BJ (cell line): ENCODE results near the gene CNTNAP4. TPM values are rescaled to one million over a fixed set of nuclear protein-coding genes. Genes with fewer than 3 reads are reported as not detected.

Experiments used
- CTCF ChIA-PET: fragments of 350-600 bp; formaldehyde crosslinking; extraction: SDS; loops from one replicate; lab custom pipeline; 2021; ENCODE audit warnings: antibody characterized with exemption, inconsistent platforms; lab: Yijun Ruan, JAX
- POLR2A ChIA-PET: fragments of 300-600 bp; sonication (Branson Sonifier 250); formaldehyde crosslinking; extraction: SDS; loops from one replicate; lab custom pipeline; 2021; ENCODE audit warnings: antibody characterized with exemption; lab: Charles Lee
- DNase-seq: peaks from one replicate; pipeline ENCODE4 v3.0.0-alpha.2; 2011; ENCODE audit warnings: low read depth
- H3K27me3 ChIP-seq: 2 replicates; pipeline ENCODE4 v1.6.0; 2011; ENCODE audit warnings: low read length; ENCODE audit not compliant: control insufficient read depth, insufficient read depth
- H3K36me3 ChIP-seq: 2 replicates; pipeline ENCODE4 v1.5.1; 2011; ENCODE audit warnings: low read length; ENCODE audit not compliant: control insufficient read depth, insufficient read depth
- H3K4me3 ChIP-seq: 2 replicates; pipeline ENCODE4 v1.5.1; 2011; ENCODE audit warnings: low read depth, mild to moderate bottlenecking, control low read depth, low read length
- polyA plus RNA-seq: library from polyadenylated mRNA; depleted of rRNA; stranded (reverse); fragments of >200 nt; gene quantifications from 2 replicates; pipeline ENCODE4 v1.2.3, GENCODE V29; 2011
- TF ChIP-seq, protein P1 (sequence below): IDR thresholded peaks from 2 replicates; pipeline ENCODE4 v1.5.1; 2011; ENCODE audit warnings: low read depth, mild to moderate bottlenecking, control low read depth, inconsistent platforms, low read length, moderate library complexity; ENCODE audit not compliant: insufficient read depth

CNTNAP4 gene
- polyA plus RNA-seq, 1 experiment, result not detected

DNA sequence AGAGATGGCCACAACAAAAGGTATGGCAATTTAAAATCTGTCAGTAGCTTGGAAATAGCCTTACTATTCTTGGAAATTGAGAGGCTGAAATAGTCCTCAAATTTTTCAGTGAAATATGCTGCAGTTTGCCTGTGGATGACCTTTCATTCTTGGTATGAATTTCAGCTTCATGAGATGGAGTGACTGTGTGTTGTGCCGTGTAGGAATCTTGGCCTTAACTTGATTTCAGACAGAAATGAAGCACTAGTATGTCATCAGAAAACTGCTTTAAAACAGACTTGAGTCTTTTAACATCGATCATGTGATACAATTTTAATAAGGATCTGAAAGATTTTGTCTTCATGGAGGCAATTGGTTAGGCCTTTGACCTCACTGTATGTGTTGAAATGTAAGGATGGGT is 247.2 kb downstream of the CNTNAP4 start:
- H3K27me3 ChIP-seq, result no peaks in the 10 kb centered on the region
- H3K36me3 ChIP-seq, result no peaks in the 10 kb centered on the region
- ChIA-PET POLR2A (no interaction called here), CTCF (no interaction called here)
- H3K4me3 ChIP-seq, result no peak overlapping the region
- TF ChIP-seq, protein P1, sequence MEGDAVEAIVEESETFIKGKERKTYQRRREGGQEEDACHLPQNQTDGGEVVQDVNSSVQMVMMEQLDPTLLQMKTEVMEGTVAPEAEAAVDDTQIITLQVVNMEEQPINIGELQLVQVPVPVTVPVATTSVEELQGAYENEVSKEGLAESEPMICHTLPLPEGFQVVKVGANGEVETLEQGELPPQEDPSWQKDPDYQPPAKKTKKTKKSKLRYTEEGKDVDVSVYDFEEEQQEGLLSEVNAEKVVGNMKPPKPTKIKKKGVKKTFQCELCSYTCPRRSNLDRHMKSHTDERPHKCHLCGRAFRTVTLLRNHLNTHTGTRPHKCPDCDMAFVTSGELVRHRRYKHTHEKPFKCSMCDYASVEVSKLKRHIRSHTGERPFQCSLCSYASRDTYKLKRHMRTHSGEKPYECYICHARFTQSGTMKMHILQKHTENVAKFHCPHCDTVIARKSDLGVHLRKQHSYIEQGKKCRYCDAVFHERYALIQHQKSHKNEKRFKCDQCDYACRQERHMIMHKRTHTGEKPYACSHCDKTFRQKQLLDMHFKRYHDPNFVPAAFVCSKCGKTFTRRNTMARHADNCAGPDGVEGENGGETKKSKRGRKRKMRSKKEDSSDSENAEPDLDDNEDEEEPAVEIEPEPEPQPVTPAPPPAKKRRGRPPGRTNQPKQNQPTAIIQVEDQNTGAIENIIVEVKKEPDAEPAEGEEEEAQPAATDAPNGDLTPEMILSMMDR, result no peak
- DNase-seq, result no peak

DNA sequence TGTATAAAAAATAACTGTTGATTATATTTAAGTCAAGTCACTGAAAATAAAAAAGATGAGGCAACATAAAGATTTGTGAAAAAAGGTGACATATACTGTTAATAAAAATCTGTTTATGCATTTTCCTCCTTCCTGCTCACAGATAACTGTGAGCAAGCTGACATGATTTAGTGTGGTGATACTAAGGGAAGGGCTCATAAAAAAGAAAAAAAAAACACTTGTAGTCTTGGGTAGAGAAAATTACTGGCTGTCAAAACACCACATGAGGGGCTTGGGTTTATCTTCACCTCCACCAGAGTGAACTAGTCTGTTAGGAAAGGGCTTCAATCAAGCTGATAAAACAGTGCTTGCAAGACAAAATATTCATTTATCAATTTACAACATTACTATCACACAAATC is 247.6 kb downstream of the CNTNAP4 start:
- DNase-seq, result no peak
- ChIA-PET POLR2A (no interaction called here), CTCF (no interaction called here)
- no peaks in the 10 kb centered on the region for H3K27me3 ChIP-seq
- TF ChIP-seq, protein P1, result no peak
- H3K36me3 ChIP-seq, result no peaks in the 10 kb centered on the region
- H3K4me3 ChIP-seq, result no peak overlapping the region

DNA sequence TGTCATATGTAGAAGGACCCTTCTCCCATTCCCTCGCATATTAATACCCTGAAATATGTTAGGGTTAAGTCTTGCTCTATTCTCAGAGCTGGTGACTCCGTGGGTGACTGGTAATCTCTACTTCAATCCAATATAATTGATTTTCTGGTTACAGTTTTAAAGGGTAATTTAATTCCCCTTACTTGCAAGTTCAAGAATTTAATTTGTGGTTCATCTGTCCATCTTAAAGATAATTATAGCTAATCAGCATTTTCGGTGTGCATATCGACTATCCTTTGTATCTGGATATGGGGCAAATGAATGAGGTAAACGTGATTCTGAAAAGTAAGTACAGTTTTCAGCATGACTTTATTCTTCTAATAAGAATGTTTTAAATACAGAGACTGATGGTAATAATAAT is 250.0 kb downstream of the CNTNAP4 start:
- ChIA-PET POLR2A (no interaction called here), CTCF (no interaction called here)
- Histone ChIP-seq H3K4me3 (no peak overlapping the region), H3K36me3 (no peaks in the 10 kb centered on the region), H3K27me3 (no peaks in the 10 kb centered on the region)
- TF ChIP-seq, protein P1, result no peak
- no peak for DNase-seq

DNA sequence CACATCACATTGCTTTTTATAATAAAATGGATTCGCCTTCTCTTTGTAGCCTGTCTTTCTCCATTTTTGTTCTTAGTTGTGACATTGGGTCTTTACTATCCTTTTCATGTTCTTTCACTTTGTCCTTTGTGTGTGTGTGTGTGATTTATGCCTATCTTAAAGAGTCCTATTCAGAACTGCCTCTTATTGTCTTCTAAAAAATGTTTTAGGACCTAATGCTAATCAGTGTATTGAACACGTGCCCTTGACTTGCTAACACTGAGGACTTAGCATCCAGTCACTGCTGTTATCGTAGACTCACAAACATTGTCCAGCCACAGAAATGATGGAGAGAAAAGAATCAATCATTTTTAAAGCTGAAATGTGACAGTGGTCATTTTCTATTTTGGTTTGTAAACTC is 251.9 kb downstream of the CNTNAP4 start:
- no peaks in the 10 kb centered on the region for H3K36me3 ChIP-seq
- ChIA-PET CTCF (interaction anchor here (0.6 kb wide), 1 partner anchor 32 kb away, joined by 3 read pairs; no protein-coding TSS in a partner anchor), POLR2A (no interaction called here)
- H3K27me3 ChIP-seq, result no peaks in the 10 kb centered on the region
- TF ChIP-seq, protein P1, result no peak
- DNase-seq, result no peak
- H3K4me3 ChIP-seq, result no peak overlapping the region

DNA sequence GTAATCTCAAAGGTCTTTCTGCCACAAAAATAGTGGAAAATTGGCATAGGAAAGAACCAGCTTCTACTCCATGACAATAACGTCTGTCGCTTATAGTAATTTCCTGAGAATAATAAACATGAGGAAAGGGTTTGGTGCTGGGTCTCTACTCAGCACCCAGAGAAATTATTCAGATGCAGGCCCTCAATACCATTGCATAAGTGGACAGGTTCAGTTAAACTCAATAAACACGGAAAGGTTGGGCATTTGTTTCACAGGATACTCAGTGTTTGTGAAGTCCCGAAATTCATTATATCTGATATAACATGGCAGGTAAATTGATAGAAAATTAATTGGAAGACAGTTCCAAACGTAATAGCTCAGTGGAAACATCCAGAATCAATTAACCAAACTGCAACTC is 254.0 kb downstream of the CNTNAP4 start:
- Histone ChIP-seq H3K27me3 (no peaks in the 10 kb centered on the region), H3K36me3 (no peaks in the 10 kb centered on the region), H3K4me3 (no peak overlapping the region)
- POLR2A ChIA-PET, result no interaction called here
- TF ChIP-seq, protein P1, result no peak
- CTCF ChIA-PET, result interaction anchor here (1.1 kb wide), 1 partner anchor 11 kb away, joined by 3 read pairs; no protein-coding TSS in a partner anchor
- no peak for DNase-seq
